Astrocyte of the cerebellum (primary cell): ENCODE data around the gene RBPMS2.
"Not testable (repeated sequence)": the region's sequence is repeated elsewhere in the genome, so short reads cannot be mapped to it uniquely, and the experiment has no call there.

Experiments
- DNase-seq: peaks from one replicate; pipeline ENCODE4 v3.0.0-alpha.2; 2011; ENCODE audit warnings: low read depth
- H3K4me3 ChIP-seq: 2 replicates; pipeline ENCODE4 v1.5.1; 2011; ENCODE audit warnings: mild to moderate bottlenecking, low read depth, low read length, moderate library complexity
- CTCF ChIP-seq: IDR thresholded peaks from 2 replicates; pipeline ENCODE4 v1.5.1; 2012; ENCODE audit warnings: low read length, low read depth, moderate library complexity, mild to moderate bottlenecking; ENCODE audit errors: missing control alignments
- in situ Hi-C: cut with HindIII; loops from 2 replicates; pipeline ENCODE4 v1.10.0; 2017; ENCODE audit warnings: low sequenced_read_pairs

RBPMS2 gene

GRCh38 chr15:64803526-64803925, 28.1 kb upstream of the RBPMS2 start:
- no peak overlapping the region for H3K4me3 ChIP-seq
- TF ChIP-seq CTCF = no peak
- in situ Hi-C loops = no loop called here
- DNase-seq = no peak

GRCh38 chr15:64800476-64800875, 25.1 kb upstream of the RBPMS2 start:
- no peak for DNase-seq
- TF ChIP-seq CTCF = no peak
- in situ Hi-C loops = no loop called here
- no peak overlapping the region for H3K4me3 ChIP-seq

GRCh38 chr15:64798905-64799304, 23.5 kb upstream of the RBPMS2 start:
- in situ Hi-C loops, H3K4me3 ChIP-seq, DNase-seq: not testable (repeated sequence)

GRCh38 chr15:64795921-64796320, 20.5 kb upstream of the RBPMS2 start:
- DNase-seq, H3K4me3 ChIP-seq, in situ Hi-C loops: not testable (repeated sequence)

- H3K4me3 ChIP-seq, in situ Hi-C loops: not testable (repeated sequence)
Observed at GRCh38 chr15:64795299-64795698, 19.9 kb upstream of the RBPMS2 start.

GRCh38 chr15:64792282-64792681, 16.9 kb upstream of the RBPMS2 start:
- in situ Hi-C loops = no loop called here
- no peak for TF ChIP-seq CTCF
- H3K4me3 ChIP-seq = no peak overlapping the region
- peak; percentile 29 for DNase-seq

More at GRCh38 chr15:64795299-64795698, 19.9 kb upstream of the RBPMS2 start:
- DNase-seq = not testable (repeated sequence)

GRCh38 chr15:64791401-64791800, 16.0 kb upstream of the RBPMS2 start:
- in situ Hi-C loops = no loop called here
- no peak for TF ChIP-seq CTCF
- no peak for DNase-seq
- no peak overlapping the region for H3K4me3 ChIP-seq

- no peak for DNase-seq
- no peak overlapping the region for H3K4me3 ChIP-seq
- in situ Hi-C loops = loop anchor here (5.0 kb wide), 1 partner anchor 54 kb away; no protein-coding TSS in a partner anchor
- TF ChIP-seq CTCF = no peak
Observed at GRCh38 chr15:64783796-64784195, 8.4 kb upstream of the RBPMS2 start.
